Measurements from ENCODE around the gene MYH6.

The MYH6 gene

DNA sequence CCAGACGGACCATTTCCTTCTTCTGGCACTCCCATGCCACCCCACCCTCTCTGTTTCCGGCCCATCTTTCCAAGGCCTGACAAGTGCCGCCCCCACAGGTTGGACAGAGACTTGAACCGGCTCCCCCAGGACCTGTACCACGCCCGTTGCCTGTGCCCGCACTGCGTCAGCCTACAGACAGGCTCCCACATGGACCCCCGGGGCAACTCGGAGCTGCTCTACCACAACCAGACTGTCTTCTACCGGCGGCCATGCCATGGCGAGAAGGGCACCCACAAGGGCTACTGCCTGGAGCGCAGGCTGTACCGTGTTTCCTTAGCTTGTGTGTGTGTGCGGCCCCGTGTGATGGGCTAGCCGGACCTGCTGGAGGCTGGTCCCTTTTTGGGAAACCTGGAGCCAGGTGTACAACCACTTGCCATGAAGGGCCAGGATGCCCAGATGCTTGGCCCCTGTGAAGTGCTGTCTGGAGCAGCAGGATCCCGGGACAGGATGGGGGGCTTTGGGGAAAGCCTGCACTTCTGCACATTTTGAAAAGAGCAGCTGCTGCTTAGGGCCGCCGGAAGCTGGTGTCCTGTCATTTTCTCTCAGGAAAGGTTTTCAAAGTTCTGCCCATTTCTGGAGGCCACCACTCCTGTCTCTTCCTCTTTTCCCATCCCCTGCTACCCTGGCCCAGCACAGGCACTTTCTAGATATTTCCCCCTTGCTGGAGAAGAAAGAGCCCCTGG, 32.4 kb downstream of the MYH6 start:
- no peak for DNase-seq

DNA sequence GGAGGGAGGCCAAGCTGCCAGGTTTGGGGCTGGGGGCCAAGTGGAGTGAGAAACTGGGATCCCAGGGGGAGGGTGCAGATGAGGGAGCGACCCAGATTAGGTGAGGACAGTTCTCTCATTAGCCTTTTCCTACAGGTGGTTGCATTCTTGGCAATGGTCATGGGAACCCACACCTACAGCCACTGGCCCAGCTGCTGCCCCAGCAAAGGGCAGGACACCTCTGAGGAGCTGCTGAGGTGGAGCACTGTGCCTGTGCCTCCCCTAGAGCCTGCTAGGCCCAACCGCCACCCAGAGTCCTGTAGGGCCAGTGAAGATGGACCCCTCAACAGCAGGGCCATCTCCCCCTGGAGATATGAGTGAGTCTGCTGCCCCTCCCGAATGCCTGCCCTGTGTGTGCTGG, 35.0 kb downstream of the MYH6 start:
- DNase-seq = no peak

DNA sequence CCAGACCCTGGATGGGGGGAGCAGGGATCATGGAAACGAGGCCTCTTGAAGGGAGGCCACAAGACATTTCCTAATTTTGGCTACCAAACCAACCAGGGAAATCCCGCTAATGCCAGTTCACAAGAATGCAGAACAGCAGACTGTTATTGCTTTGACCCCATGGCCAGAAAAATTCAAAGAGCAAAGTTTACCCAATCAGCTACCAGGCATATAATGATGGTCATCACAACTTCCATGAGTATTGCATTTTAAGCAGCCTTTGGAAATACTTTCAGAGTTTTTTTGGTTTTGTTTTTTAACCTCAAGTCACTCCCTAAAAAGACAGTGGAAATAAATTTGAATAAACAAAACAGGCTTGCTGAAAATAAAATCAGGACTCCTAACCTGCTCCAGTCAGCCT, 35.6 kb downstream of the MYH6 start, which contains the start of gene IL25:
IL25 (plus strand) TSS at position 301 of the 400 bp plus-strand sequence.
- DNase-seq = no peak

DNA sequence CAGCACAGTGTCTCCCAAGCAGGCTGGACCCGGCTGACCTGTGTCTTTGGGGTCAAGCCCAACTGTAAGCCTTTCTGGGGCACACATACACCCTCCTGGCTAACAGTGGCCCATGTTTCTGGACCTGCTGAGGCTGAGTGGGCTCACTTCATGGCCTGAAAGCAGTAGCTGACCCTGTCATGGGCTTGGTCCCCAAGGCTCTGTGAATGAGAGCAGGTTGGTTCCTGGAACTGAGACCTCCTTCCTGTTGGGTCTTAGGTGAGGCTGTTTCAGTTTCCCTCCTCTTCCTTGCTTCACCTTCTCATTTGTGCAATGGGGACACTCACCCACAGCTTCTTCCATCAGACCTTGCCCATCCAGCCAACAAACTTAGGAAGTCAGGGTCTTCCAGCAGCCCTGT, 36.2 kb downstream of the MYH6 start:
- no peak for DNase-seq

DNA sequence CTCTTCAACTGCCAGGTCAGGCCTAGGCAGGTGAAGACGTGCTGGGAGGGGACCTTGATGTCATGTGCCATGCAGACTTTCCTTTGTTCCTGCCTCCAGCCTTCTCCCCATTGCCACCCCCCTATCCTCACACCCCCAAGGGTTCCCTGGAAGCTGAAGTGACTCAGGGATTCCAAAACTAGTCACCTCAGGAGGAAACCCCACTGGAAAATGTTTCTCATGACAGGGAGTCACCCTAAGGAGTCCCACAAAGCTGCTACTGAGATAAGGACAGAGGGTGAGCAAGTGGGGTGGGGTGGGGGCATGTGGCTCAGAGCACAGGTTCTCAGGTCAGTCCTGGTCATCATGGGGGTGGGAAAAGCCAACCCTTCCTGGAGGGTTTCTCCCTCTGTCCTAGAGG, 37.9 kb downstream of the MYH6 start:
- no peak for DNase-seq

DNA sequence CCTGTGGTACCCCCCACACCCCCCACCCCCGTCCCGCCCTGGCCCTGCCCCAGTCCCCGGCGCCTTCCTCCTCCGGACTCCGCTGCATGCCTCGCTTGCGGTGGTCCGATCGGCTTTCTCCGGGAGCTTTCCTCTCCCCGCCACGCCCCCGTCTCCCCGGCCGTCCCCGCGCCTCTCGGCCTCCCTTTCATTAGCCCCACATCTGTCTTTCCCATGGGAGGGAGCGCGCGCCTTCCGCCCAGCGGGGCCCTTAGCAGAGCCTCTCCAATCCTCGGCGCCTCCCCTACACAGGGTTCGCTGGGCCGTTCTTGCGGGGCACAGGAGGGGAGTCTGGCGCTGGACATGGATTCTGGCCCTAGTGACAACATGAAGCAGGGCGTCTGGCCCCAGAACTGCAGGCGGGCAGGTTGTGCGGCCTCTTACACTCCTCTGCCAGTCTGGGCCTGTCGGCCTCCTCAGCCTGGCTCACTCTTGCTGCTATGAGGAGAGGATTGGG, 41.6 kb downstream of the MYH6 start:
- no peak for DNase-seq

DNA sequence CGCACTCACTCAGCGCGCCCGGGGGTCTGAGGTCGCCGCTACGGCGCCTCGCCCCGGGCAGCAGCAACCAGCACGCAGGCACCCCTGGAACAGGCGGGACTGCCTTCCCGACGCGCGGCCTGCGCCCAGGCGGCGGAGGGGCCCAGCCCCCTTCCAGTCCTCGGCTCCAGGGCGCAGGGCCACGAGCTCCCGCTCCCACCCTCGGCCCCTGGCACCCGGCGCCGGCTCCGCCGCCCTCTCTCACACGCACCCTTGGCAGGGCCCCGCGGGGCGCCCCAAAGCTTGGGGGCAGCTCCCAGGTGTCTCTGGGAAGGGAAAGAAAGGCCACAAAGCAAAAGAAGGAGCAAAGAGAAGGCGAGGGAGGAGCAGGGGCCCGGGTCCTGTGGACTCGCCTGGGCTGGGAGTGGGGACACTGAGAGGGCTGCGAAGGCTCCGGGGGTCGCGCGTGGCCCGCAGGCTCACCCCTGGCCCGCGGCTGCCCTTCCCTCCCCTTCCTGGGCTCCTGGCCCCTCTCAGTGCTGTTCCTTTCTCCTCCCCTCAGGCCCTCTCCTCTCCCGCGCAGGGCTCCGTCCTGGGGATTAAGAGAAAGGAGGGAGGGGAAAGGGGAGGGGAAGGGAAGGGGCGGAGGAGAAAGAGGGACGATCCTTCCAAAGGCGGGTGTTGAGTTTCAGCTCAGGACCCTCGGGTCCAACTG, 42.2 kb downstream of the MYH6 start:
- DNase-seq = no peak

DNA sequence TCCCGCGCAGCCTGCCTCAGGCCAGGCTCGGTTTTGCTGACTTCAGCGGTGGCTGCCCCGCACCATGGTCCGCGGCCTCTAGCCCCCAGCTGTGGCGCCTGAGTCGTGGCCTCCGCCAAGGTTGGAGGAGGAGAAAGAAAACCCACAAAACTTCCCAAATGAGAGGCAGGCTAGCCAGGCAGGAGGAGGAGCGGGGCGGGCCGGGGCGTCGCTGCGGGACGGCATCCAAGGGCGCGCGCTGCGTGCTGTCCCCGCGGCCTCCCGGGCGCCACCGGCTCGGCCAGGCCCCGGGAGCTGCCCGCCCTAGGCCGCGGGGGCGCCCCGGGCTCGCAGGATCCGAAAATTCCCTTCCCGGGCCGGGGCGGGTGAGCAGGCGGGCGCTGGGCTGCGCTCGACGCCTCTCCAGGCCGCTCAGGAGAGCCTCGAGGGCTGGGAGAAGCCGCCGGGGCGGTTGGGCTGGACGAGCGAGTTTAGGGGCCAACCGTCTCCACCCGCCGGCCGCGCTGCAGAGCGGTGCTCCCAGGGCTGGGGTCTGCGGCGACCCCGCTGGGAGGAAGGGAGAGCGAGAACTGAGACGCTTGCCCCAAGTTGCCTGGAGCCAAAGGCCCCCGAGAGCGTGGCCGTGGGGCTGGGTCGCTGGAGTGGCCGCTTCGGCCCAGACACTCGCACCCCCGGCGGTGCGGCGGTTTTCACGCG, 42.9 kb downstream of the MYH6 start, which contains the start of gene EFS:
EFS (minus strand) TSS at position 137 of the 696 bp plus-strand sequence. CDS start 147 bp downstream, outside the sequence.
- DNase-seq = no peak

DNA sequence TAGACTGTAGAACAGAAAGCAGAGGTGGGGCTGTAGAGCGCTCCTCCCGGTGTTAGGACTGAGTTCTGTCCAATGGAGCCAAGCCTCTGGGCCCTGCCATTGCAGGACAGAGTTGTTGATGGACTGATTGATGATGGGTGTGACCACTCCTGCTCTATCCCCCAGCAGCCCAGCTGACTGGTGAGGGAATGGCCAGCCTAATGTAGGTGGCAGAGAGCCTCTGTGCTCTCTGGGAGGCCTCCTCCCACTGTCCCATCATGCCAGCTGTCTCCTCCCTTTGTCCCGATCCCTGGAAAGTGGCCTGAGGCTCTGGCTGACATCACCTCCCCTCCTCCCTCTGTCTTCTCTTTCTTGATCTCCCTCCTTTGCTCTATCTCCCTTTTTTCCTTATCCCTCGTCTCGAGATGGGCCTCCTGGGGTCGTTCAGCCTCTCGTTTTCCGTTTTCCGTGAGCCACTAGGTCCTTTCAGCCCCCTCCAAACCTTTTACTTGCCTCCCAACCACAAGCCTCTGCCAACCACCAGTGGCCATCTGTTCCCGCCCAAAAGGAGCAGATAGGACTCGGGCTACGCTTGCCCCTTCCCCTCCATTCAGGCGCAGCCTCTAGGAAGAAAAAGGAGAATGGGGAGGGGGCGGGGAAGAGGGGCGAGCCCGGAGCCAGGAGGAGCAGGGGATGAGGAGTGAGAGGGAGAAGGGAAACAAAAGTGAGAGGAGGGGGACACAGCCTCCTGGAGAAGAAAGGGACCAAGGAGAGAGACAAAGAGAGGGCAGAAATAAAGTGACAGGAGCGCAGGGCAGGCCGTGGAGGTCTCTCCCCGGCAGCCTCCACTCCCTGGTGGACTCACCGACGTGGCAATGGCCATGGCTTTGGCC, 43.7 kb downstream of the MYH6 start:
- DNase-seq = no peak

DNA sequence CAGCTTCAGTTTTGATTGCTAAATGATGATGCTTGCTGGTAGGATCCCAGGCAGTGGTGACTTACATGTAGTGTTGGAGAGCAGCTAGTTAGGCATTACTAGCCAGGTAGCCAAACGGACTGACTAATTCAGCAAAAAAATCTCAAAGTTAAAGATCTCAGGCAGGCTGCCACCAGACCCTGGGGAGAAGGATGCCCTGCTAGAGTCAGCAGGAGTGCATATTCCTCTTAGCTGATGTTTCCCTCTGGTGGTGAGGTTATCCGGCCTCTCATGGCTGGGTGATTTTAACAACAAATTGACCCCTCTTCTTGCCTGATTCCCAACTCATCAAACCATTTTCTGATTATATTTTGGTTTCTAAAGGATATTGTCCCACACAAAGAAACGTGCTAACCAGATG, 45.9 kb downstream of the MYH6 start:
- no peak for DNase-seq

DNA sequence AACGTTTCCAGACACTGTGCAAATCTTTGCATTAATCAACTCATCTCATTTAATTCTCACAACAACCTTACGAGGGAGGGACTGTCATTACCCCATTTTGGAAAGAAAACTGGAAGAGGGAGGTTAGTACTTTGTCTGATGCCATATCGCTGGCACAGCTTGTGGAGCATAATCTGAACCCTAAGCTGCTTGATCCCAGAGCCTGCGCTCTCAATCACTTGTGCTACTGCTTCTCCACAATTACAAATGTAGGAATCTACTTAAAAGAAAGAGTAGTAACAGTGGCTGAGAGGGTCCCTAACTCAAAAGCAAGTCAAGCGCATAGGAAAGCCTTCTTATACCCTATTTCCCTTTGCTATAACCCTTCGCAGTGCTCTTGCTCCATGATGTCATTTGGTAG, 46.3 kb downstream of the MYH6 start:
- no peak for DNase-seq

DNA sequence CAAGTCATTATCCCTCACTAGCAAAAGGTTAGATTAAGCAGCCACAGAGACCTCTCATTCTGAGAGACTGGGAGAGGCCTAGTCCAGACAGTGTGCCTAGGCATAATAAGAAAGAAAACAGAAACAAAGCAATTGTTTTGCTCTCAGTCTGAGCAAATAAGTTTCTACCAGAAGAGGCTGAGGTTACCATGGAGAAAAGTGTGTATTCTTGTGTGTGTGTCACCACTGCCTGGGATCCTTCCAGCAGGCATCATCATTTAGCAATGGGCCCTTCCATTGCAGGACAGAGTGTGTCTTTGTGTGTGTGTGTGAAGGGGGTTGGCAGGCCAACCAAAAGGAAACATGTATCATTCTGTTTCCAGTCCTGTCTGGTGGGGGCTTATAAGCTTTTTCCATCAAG, 46.8 kb downstream of the MYH6 start:
- DNase-seq = no peak

DNA sequence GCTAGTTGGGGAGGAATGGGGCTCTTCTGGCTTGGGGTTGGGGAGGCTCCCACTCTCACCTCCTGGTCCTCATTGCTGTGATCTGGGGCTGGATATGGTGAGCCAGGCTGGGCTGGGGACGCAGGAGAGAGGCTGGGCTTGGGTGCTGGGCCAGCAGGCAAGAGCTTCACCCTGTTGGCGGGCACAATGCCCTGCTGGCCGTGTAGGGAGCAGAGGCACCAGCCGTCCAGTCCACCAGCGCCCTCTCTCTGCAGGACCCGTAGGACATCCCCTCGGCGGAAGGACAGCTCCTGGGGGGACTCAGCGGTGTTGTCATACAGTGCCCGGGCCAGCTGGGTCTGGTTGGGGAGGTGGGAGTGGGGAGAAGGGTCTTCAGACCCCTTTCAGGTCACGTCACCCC, 47.6 kb downstream of the MYH6 start:
- DNase-seq = no peak

DNA sequence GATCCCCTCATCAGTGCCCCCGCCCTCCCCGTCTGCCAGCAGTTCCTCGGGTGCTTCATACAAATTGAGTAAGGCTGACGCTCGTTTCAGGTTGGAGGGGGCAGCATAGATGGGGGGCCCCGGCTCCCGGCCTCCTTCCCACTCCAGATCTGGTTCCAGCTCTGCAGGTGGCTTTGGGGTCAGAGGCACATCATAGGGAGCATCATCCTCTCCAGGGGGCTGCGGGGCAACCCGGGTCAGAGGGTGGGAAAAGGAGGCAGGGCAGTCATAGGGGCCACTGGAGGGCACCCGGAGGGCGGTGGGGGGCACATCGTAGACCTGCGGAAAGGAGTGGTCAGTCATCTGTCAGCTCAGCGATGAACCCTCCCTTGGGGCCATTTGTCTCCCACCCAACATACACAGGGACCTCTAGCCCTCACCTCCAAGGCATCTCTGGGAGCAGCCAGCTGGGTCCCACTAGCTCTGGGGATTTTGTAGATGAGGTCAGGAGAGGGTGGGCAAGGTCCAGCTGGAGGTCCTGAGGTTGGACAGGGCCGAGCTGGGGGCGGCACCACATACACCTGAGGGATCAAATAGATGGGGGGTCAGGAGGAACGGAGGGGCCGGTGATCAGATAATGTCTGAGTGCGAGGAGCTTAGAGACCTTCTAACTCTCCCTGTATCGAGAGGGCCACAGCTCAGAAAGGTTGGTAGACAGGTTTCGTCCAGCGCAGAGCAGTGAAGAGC, 48.2 kb downstream of the MYH6 start:
- no peak for DNase-seq

DNA sequence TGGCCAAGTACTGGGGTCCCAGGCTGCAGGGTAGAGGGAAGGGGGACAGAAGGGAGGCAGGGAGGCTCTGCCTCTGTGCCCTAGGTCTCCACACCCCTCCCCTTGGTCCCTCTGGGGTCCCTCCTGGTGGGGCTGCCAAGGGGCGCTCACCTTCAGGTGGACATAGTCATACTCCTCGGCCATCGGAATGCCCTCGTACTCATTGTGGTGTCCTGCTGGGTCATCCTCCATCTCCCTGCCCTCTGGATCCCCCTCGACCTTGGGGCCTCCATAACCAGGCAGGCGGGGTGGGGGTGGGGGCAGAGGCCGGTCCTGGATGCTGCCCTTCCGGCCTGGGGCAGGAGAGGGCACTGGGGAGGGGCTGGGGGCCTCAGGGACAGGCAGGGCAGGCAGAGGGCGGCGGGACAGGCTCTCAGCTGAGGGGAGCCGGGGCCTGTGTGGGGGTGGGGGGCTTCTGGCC, 48.9 kb downstream of the MYH6 start:
- no peak for DNase-seq

DNA sequence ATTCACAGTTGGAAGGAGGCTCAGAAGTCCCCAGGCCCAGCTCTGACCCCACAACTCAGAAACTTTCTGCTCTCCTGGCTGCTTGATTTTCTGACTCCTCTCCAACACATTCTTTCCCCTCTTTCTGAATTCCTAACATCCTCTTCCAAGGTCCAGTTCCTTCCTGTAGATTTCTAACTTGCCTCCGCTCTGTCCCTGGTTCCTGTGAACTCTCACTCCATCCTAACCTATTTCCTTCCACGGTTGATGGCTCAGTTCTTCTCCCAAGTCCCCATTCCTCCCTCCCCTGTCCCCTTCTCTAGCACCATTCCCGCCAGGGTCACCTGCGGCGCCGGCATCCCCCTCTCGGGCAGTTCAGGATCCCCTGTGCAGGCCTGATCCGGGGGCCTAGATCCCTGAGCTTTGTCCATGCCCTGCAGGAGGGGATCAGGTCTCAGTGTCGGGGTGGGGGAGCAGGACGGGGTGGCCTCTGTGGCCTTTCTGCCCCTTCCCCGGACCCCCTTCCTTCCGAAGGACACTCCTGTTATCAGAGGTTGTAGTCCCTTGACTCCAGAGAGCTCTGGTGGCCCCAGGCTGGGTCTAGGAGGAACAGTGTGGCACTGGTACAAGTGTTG, 49.4 kb downstream of the MYH6 start:
- no peak for DNase-seq

DNA sequence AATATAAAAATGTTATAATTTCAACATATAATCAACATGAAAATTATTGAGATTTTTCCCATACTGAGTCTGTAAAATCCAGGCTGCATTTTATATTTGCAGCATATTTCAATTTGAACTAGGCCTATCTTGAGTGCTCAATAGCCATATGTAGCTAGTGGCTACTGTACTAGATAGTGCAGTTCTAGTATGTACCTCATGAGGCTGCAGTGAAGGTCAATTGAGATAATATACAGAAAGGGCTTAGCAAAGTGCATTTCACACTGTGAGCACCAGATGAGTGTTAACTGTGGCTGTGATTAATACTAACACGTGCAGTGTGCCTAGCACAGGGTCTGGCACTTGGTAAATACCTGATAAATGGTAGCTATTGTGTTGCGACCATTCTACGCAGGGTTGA, 50.0 kb downstream of the MYH6 start:
- DNase-seq = no peak

DNA sequence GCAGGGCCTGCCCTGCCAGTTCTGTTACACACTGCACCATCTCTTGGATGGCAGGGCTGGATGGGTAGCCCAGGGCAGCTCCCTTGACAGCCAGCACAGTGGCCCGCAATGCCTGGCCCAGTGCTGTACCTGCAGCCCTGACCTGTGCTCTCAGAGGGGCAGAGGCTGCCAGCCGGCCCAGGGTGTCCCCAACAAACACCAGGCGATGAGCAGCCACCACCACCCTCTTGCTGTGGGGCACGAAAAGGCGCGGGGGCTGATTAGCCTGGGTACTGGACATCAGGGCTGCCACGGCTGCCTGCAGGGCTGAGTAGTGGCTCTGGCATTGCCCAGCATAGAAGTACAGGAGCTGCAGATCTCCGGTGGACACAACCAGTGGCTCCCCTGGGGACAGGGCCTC, 50.8 kb downstream of the MYH6 start:
- DNase-seq = no peak

DNA sequence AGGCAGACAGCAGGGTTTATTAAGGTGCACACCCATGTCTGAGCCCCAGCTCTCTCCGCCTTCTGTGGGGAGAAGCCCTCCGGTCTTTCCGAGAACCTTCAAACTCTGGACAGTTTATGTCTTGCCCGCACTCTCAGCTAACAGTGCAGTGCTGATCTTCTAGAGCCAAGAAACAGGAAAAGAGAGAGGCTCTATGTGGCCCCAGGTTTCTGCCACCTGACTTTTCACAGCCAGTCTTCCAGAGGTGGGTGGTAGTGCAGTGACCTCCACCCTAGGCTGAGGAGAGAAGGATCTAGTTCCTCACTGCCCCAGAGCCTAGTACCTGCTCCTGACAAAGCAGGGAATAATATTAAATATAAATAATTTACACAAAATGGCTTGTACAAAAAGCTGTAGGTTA, 51.4 kb downstream of the MYH6 start:
- DNase-seq = no peak

DNA sequence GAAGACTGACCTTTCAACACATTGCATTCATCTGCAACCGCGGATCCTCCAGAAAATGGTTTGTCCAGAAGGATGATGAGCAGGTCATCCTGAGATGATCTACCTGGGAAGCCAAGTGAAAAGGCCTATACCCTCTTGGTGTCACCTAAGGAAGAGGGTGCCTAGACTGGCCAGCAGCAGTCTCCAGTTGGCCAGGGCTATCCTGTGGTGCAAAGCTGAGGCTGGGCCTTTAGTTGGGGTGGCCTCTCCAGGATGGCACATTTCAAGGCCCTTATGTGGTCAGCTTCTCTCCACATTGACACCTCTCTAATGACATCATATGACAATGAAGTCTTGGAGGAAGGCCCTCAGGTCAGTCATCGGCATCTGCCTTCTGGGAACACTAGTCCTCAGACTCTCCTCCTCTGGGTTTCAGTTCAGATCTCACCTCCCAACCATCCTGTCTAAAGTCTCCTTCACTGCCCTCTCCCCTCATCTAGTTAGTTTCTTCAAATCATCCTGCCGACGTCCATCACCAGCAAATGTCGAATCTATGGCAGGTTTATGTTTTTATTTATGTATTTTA, 52.1 kb downstream of the MYH6 start:
- DNase-seq = no peak

DNA sequence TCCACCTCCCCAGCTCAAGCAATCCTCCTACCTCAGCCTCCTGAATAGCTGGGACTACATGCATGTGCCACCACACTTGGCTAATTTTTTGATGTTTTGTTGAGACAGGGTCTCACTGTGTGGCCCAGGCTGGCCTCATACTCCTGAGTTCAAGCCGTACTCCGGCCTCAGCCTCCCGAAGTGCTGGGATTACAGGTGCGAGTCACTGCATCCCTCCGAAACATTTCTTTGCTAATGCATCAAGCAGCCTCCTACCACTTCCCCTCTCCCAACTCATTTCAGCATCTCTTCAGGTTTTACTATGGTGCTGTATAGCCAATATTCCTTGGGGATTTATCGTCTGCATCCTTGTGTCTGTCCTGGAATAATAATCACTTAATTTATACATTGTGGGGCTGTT, 53.1 kb downstream of the MYH6 start:
- no peak for DNase-seq

Measured in NCI-H2081 treated with DMSO at 0.1 percent for 48 hours (cell line).